GM18499 (cell line): ENCODE data around the gene SLC28A2.
"Not testable (repeated sequence)": the region's sequence is repeated elsewhere in the genome, so short reads cannot be mapped to it uniquely, and the experiment has no call there.

Experiments
- ATAC-seq: cut with Tn5 transposase; IDR thresholded peaks from one replicate; pipeline ENCODE4 v1.9.1; 2021; ENCODE audit warnings: moderate number of reproducible peaks; ENCODE audit not compliant: insufficient read depth, unreplicated experiment

Gene SLC28A2

DNA sequence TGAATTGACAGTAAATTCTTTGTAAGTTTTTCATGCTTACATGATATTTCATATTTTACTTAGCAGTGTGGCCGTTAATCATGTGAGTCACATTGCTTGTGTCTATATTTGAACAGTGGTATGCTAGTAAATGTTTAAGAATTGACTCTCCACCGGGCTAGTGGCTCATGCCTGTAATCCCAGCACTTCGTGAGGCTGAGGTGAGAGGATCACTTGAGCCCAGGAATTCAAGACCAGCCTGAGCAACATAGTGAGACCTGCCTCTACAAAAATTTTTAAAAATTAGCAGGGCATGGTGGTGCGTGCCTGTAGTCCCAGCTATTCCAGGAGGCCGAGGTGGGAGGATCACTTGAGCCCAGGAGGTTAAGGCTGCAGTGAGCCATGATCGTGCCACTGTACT lies 2.8 kb downstream of the SLC28A2 start:
- ATAC-seq, result not testable (repeated sequence)

DNA sequence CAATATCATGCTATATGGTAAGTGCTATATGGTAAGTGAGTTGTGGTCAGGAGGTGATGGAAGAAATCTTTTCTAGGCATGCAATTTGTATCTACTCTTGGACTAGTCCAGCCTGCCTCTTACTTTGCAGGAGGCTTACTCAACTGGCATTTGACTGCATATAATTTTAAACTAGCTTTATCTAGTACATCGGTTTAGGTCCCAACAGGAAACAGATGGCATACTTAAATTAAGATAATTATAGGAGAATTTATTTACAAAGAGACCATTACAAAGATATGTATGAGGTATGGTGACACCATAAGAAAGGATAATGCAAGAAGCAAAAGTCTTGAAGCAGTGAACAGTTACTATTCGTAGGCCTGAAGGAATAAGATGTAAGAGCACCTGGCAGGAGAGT lies 7.8 kb downstream of the SLC28A2 start:
- no peak for ATAC-seq

DNA sequence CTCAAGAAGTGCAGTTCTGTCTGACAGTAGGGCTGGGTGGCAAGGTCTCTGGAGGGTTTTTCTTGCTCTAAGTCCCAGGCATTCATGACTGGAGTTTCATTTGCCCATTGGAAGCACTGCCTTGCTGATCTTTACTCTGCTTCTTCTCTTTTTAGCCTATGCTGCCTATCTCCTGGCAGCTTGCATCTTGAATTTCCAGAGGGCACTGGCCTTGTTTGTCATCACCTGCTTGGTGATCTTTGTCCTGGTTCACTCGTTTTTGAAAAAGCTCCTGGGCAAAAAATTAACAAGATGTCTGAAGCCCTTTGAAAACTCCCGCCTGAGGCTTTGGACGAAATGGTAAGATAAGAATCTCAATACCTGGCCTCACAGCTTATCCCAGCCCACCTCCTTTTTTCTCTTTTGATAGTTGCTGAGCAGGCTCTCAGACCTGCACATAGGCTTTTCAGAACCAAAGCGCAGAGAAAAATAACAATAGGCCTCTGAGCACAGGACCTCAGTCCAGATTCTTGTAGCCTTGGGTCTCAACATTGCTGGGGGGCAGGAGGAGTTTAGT lies 10.9 kb downstream of the SLC28A2 start:
- no peak for ATAC-seq

DNA sequence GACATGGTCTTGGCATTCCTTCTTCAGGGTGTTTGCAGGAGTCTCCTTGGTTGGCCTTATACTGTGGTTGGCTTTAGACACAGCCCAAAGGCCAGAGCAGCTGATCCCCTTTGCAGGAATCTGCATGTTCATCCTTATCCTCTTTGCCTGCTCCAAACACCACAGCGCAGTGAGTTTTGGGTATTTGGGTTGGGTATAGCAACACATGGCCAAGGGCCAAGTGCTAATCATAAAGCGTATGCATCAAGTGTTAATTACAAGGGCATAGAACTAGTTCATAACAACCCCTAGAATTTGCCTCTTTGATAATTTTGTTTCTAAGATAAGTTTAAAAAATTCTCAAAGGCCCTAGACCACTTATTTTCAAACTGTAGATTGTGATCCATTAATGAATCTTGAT lies 11.8 kb downstream of the SLC28A2 start:
- ATAC-seq, result no peak

DNA sequence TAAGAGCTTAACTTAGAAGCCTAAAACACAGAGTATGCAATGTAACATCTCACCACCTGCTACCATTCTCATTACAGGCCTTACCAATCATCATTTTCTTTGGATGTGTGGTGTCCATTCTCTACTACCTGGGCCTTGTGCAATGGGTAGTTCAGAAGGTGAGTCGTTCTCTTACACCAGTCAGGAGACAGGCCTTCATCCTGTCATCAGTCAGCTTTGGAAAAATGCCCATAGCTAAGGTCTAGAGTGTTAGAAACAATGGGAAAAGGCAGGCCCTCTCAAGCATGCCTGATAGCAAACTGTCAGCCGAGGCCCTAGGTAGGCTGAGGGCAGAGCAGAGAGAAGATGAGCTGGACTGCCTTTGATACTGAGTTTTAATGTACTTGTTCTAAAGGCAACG lies 13.5 kb downstream of the SLC28A2 start:
- ATAC-seq, result no peak

DNA sequence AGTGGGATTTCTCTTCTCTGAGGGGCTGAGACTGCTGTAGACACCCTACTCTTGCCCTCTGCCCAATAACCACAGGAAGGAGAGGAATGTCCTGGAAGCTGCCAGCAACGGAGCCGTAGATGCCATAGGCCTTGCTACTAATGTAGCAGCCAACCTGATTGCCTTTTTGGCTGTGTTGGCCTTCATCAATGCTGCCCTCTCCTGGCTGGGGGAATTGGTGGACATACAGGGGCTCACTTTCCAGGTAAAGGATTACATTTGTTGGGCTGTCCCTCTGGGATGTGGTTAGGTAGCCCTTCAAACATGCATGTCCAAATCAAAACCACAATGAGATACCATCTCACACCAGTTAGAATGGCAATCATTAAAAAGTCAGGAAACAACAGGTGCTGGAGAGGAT lies 16.1 kb downstream of the SLC28A2 start:
- ATAC-seq, result no peak

DNA sequence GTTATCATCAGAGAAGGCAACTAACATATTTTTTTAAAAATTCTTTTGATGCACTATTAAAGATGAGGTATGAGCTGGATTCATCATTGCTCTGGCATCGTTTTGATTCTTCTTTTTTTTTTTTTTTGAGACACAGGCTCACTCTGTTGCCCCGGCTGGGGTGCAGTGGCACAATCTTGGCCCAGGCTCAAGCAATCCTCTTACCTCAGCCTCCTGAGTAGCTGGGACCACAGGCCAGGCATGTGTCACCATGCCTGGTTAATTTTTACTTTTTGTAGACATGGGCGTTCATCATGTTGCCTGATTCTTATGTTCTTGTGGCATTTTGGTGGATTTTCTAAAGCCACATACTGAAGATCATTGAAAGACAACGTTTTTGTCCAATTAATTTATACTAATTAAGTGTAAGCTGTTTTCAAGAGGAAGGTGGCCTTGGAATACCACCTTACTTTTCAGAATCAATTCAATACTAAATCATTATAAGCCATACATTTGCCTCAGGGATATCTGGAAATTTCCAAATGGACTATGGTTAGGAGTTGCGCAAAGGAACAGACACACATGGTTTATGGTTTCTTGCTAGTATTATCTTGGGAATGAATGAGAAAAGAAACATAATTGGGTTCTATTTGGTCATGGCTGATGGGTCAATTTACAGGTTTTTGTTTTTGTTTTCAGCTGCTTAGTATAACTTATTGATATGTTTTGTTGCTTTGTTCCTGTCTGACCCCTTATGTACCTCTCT lies 22.8 kb downstream of the SLC28A2 start:
- ATAC-seq, result no peak

DNA sequence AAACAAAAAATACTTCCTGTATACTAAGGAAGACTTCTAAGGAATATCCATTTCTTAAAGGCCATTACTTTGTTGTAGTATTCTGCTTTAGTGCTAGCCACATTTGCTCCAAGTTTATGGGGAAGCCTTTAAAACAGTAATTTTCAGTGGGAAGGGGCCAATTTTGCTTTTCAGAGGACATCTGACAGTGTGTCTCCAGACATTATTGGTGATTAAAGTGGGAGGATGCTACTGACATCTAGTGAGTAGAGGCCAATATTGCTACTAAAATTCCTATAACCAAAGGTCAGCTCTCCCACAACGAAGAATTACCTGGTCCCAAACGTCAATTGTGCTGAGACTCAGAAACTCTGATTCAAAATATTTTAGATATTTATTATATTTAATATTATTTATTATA lies 24.8 kb downstream of the SLC28A2 start:
- ATAC-seq, result no peak

DNA sequence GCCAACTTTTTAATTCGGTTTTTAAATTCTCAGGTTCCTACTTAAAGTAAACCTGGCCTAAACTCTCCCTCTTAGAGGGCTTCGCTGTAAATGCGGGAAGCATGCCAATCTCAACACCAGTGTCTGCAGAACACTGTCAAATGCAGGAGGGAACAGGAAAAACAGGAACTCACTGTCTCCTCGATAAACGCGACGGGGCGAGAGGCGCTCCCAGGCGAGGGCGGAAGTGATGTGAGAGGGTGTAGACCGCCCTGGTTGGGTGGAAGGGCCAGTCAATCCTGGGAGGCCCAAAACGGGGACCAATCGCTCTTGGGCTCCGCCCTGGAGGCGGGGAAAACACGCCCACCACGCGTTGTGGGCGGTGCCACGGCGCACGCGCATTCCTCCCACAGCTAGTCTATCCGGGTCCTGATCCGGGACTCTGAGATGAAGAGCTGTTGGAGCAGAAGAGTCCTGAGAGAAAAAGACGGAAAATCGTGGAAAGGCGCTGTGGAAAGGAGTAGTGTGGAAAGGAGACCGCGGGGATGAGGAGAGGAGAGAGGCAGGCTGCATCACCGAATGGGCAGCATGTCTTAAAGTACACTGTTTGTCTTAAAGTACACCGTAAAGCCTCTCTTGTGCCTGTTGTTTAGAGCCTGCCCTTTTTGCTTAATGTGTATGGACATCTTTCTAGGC lies 27.1 kb downstream of the SLC28A2 start:
- peak; percentile 96 for ATAC-seq

DNA sequence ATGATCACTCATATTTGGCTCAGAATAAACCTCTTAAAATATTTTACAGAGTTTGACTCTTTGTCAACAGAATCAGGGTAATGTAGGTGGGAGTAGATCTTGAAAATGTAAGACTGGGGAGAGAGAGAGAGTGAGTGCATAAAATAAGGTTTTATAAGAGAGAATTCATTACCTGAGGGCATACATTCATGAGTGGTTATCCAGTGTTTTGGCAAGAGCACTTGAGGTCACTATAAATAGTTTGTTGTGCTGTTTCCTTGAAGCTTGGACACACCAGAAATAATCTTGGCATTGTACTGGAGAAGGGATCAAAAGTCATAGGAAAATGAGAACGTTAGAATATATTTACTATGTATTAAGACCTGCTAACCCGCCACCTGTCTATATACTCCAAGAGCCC lies 33.4 kb downstream of the SLC28A2 start:
- no peak for ATAC-seq

DNA sequence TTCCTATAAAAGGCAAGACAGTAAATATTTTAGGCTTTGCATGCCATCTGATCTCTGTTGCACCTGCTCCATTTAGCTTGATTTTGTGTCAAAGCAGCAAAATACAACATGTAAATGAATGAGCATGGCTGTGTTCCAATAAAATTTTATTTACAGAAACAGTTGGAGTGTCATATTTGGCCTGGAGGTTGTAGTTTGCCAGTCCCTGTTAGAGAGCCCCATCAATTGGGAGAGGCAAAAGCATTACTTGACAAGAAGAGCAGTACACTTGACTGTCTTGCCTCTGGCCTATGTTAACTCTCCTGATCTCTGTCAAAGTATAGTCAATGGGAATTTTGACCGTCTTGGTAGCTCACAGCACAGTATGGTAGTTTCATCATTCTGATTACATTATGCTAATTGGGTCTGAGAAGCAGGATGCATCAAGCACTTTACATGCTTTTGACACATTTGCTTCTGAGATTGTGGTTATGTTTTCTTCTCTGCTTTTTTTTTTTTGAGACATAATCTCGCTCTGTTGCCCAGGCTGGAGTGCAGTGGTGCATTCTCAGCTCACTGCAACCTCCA lies 35.4 kb downstream of the SLC28A2 start:
- ATAC-seq, result no peak

DNA sequence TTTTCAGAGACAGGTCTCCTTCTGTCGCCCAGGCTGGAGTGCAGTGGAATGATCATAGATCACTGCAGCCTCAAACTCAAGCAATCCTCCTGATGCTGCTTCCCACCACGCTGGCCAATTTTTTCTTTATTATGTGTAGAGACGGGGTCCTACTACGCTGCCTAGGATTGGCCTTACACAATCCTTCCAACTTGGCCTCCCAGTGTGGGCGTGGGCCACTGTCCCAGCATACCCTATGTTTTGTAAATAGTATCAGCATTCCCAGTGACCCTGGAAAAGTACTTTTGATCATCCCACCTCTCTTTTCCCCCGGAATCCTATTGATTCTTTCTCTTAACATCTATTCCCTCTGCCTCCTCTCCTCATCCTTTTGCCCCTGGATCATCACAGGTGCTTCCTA lies 36.9 kb downstream of the SLC28A2 start:
- no peak for ATAC-seq

DNA sequence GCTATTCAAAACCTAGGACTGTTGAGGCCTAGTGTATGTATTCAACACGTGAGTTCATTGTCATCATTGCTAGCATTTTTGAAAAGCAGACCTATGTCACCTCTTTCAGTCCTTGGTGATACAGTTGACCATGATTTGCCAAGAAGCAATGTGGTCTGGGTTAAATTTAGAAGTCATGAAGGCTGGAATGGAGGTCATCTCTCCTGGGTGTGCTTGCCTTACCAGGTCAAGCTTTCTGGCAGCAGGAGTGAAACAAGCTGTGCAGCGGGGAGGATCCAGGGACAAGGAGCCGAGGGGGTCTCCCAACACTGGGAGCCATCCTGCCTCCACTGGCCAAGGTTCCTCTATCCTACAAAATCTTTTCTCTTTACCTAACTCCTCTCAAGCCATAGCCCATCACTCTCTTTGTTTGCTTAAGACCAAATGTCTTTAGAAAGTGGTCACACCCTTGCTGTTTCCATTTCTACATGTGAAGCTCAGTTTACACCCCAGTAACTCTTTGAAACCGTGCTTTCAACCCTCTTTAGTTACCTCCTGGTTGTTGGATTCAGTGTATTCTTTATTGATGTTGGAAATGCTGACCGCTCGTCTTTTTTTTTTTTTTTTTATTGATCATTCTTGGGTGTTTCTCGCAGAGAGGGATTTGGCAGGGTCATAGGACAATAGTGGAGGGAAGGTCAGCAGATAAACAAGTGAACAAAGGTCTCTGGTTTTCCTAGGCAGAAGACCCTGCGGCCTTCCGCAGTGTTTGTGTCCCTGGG lies 40.0 kb downstream of the SLC28A2 start:
- ATAC-seq, result no peak

DNA sequence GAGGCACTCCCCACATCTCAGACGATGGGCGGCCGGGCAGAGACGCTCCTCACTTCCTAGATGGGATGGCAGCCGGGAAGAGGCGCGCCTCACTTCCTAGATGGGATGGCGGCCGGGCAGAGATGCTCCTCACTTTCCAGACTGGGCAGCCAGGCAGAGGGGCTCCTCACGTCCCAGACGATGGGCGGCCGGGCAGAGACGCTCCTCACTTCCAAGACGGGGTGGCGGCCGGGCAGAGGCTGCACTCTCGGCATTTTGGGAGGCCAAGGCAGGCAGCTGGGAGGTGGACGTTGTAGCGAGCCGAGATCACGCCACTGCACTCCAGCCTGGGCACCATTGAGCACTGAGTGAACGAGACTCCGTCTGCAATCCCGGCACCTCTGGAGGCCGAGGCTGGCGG lies 41.3 kb downstream of the SLC28A2 start:
- not testable (repeated sequence) for ATAC-seq

DNA sequence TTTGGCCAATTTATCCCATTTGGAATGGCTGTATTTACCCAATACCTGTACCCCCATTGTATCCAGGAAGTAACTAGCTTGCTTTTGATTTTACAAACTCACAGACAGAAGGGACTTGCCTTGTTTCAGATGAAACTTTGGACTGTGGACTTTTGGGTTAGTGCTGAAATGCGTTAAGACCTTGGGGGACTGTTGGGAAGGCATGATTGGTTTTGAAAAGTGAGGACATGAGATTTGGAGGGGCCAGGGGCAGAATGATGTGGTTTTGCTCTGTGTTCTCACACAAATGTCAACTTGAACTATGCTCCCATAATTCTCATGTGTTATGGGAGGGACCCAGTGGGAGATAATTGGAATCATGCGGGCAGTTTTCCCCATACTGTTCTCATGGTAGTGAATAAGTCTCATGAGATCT lies 46.9 kb downstream of the SLC28A2 start:
- not testable (repeated sequence) for ATAC-seq

DNA sequence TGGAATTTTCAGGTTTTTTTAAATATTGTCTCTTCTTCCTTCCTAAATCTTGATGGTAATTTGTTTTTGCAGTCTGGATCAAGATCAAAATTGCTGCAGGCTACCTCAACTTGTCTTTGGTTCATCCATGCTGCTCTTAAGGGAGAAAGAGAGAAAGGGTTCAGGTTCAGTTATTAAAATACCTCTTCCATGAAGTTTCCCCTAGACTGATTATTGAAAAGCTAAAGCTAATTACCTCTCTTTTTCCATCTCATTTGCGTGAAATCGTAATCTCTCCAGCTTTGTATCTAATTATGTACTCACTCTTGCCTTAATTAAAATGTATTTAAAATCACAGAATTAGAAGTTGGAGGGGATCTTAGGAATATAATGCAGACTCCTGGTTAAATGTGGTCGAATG lies 52.7 kb downstream of the SLC28A2 start:
- ATAC-seq, result no peak

DNA sequence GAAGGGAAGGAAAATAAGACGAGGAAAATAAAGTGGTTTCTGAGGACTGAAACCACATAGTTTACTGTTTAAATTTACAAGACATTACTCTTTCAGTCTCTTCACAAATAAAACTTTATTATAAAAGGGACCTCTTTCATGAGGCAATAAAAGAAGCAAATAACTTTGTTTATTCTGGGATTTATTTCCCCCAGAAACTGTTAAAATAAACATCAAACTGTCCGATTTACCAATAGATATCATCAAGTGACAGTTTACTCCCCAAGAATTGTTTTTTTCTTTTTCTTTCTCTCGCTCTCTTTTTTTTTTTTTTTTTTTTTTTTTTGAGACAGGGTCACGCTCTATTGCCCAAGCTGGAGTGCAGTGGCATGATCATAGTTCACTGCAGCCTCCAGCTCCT lies 54.1 kb downstream of the SLC28A2 start:
- no peak for ATAC-seq

DNA sequence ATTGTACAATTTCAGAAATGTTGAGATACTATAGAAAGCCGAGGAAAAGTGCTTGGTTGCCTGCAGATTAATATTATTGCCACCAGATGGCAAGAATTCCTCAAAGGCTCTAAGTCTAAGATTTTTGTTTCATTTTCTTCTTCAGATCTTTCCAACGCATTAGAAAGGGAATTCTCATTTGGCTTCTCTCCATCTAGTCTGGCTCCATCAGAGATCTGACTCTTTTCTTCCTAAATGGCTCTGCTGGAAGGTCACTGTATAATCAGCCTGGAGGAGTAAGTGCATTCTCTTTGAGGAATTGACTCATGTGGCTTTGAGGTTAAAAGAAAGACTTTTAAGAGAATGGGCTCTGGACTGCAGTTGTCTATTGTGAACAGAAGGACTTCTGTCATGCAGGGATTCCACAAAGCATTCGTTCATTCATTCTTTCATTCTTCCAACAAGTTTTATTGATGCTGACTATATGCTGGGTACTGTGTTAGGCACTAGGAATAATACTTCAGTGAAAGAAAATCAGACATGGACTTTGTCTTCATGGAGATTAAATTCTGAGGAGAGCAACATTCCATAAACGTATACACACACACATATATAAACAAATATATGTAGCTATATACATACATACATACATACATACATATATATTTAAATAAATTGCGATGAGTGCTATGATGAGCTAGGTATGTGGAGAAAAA lies 55.3 kb downstream of the SLC28A2 start:
- no peak for ATAC-seq

DNA sequence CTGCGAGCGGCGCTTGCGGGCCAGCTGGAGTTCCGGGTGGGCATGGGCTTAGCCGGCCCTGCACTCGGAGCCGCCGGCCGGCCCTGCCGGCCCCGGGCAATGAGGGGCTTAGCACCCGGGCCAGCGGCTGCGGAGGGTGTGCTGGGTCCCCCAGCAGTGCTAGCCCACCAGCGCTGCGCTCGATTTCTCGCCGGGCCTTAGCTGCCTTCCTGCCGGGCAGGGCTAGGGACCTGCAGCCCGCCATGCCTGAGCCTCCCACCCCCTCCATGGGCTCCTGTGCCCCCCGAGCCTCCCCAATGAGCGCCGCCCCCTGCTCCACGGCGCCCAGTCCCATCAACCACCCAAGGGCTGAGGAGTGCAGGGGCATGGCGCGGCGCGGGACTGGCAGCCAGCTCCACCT lies 62.1 kb downstream of the SLC28A2 start:
- not testable (repeated sequence) for ATAC-seq

DNA sequence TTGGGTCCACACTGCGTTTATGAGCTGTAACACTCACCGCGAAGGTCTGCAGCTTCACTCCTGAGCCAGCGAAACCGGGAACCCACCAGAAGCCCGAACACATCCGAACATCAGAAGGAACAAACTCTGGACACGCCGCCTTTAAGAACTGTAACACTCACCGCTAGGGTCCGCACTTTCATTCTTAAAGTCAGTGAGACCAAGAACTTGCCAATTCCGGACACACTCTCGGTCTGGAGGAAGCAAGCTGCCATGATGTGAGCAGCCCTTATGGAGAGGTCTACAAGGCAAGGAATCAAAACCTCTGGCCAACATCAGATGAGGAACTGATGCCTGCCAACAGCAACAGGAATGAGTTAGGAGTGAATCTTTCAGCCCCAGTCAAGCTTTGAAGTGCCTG lies 62.9 kb downstream of the SLC28A2 start:
- ATAC-seq, result no peak
